Measurements from ENCODE around the gene SAMSN1. TPM values are rescaled to one million over a fixed set of nuclear protein-coding genes. Genes with fewer than 3 reads are reported as not detected.

Gene SAMSN1
- total and polyA plus RNA-seq, 9 of the 15 experiments (the other 6 are each of a cell fraction or from before 2014, with no cell fraction given) = 101 to 223 (median 159) TPM

DNA sequence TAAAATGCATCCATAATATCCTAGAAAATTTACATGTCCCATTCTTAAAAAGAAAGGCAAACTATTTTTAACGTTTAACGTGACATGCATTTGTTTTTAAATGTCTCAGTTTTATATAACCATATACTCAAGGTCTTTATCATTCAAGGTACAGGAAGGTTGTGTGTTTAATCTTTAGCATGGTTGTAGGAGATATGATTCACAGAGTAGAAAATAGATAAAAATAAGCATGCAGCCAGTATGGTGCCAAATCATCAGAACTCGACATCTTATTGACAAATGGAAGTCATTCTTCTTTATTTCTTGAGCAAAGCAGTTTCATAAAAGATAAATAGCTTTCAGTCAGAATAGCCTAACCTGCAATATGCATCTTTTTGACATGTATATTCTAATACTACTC, 51.0 kb downstream of the SAMSN1 start:
- Histone ChIP-seq H3K4me1 (replicated peaks in 1 of 2; ENCODE audit: control insufficient read depth in 2 of 2, insufficient read depth in 2 of 2, low read length in 2 of 2) (peaks cover 12 to 35% of the 10 kb centered on the region in 2 experiments), H3K79me2 (ENCODE audit: control insufficient read depth, insufficient read depth, low read length) (peaks cover 70% of the 10 kb centered on the region), H3K4me3 (no peak overlapping the region), H3K9me1 (ENCODE audit: control insufficient read depth, insufficient read depth, low read length) (no peaks in the 10 kb centered on the region), H4K20me1 (replicated peaks; ENCODE audit: control insufficient read depth, insufficient read depth, low read length) (no peaks in the 10 kb centered on the region), H2AFZ (ENCODE audit: low read depth, low read length) (no peak overlapping the region), H3K4me2 (ENCODE audit: insufficient read depth, low read length) (no peak overlapping the region), H3K27ac (ENCODE audit: extremely low read depth, low read depth, low read length) (no peak overlapping the region), H3K27me3 (ENCODE audit: control insufficient read depth in 2 of 2, insufficient read depth in 2 of 2, low read length in 2 of 2) (no peaks in the 10 kb centered on the region), H3K9ac (ENCODE audit: insufficient read depth in 1 of 2, low read depth in 2 of 2, low read length in 2 of 2) (no peak overlapping the region), H3K9me3 (replicated peaks; ENCODE audit: control insufficient read depth, insufficient read depth, low read depth, low read length) (no peaks in the 10 kb centered on the region), H3K36me3 (ENCODE audit: control insufficient read depth, insufficient read depth, low read length) (peaks cover 99% of the 10 kb centered on the region)
- POLR2A ChIA-PET = interaction anchor here (0.6 kb wide), 1 partner anchor 83 kb away, joined by 3 read pairs; no protein-coding TSS in a partner anchor
- in situ Hi-C loops (cut with MboI) = no loop called here
- FAIRE-seq = no peak
- no peak for DNase-seq (ENCODE audit: extremely low read depth in 1 of 4, low spot score in 3 of 4)
- BruUV-seq (replicated peaks) = TSS peak; percentile 0
- ATAC-seq = no peak
- CTCF ChIA-PET (ENCODE audit: low intra/inter-chr PET ratio) = no interaction called here
- intact Hi-C loops (cut with micrococcal nuclease) = no loop called here
- 13% methylated on average over 3 of the region's 3 CpGs for WGBS (ENCODE audit: insufficient coverage, low coverage, missing lambda C conversion rate)
- TF ChIP-seq TCF7 (IDR thresholded peaks at IDR 0.05; ENCODE audit: borderline replicate concordance) = no peak
- no peak for TF ChIP-seq WHSC1 (IDR thresholded peaks at IDR 0.05; ENCODE audit: low read length)
- TF ChIP-seq DPF2 (IDR thresholded peaks at IDR 0.05) = no peak
- TF ChIP-seq RBM25 (IDR thresholded peaks at IDR 0.05; ENCODE audit: low read depth, low read length, severe bottlenecking) = peak; percentile 78
- peak; percentile 44; the same call in 1 of the 2 replicates for TF ChIP-seq TCF3 (CRISPR knock-in tag; IDR thresholded peaks at IDR 0.05)
- TF ChIP-seq, protein P1, sequence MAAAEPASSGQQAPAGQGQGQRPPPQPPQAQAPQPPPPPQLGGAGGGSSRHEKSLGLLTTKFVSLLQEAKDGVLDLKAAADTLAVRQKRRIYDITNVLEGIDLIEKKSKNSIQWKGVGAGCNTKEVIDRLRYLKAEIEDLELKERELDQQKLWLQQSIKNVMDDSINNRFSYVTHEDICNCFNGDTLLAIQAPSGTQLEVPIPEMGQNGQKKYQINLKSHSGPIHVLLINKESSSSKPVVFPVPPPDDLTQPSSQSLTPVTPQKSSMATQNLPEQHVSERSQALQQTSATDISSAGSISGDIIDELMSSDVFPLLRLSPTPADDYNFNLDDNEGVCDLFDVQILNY (CRISPR knock-in tag; IDR thresholded peaks at IDR 0.05) = no peak
- no peak for TF ChIP-seq STAT5A (IDR thresholded peaks at IDR 0.05; ENCODE audit: borderline replicate concordance, low read length)
- 0 out of 2 replicates have a peak, but pooled peaks have one; percentile 24 for TF ChIP-seq FOXM1 (IDR thresholded peaks at IDR 0.05; ENCODE audit: low read depth)
- no peak for TF ChIP-seq FOXM1 (CRISPR knock-in tag; IDR thresholded peaks at IDR 0.05; ENCODE audit: low read depth)
- TF ChIP-seq ZNF263 (CRISPR knock-in tag; IDR thresholded peaks at IDR 0.05; ENCODE audit: borderline replicate concordance) = no peak
- no peak for TF ChIP-seq ZNF197 (CRISPR knock-in tag; IDR thresholded peaks at IDR 0.05; ENCODE audit: low read depth)
- TF ChIP-seq, protein P2, sequence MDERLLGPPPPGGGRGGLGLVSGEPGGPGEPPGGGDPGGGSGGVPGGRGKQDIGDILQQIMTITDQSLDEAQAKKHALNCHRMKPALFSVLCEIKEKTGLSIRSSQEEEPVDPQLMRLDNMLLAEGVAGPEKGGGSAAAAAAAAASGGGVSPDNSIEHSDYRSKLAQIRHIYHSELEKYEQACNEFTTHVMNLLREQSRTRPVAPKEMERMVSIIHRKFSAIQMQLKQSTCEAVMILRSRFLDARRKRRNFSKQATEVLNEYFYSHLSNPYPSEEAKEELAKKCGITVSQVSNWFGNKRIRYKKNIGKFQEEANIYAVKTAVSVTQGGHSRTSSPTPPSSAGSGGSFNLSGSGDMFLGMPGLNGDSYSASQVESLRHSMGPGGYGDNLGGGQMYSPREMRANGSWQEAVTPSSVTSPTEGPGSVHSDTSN (CRISPR knock-in tag; IDR thresholded peaks at IDR 0.05; ENCODE audit: low read depth) = no peak
- TF ChIP-seq, protein P2 (tag; conservative IDR thresholded peaks at IDR 0.05; ENCODE audit: low read depth) = no peak
- TF ChIP-seq, protein P3, sequence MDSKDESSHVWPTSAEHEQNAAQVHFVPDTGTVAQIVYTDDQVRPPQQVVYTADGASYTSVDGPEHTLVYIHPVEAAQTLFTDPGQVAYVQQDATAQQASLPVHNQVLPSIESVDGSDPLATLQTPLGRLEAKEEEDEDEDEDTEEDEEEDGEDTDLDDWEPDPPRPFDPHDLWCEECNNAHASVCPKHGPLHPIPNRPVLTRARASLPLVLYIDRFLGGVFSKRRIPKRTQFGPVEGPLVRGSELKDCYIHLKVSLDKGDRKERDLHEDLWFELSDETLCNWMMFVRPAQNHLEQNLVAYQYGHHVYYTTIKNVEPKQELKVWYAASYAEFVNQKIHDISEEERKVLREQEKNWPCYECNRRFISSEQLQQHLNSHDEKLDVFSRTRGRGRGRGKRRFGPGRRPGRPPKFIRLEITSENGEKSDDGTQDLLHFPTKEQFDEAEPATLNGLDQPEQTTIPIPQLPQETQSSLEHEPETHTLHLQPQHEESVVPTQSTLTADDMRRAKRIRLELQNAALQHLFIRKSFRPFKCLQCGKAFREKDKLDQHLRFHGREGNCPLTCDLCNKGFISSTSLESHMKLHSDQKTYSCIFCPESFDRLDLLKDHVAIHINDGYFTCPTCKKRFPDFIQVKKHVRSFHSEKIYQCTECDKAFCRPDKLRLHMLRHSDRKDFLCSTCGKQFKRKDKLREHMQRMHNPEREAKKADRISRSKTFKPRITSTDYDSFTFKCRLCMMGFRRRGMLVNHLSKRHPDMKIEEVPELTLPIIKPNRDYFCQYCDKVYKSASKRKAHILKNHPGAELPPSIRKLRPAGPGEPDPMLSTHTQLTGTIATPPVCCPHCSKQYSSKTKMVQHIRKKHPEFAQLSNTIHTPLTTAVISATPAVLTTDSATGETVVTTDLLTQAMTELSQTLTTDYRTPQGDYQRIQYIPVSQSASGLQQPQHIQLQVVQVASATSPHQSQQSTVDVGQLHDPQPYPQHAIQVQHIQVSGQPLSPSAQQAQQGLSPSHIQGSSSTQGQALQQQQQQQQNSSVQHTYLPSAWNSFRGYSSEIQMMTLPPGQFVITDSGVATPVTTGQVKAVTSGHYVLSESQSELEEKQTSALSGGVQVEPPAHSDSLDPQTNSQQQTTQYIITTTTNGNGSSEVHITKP (IDR thresholded peaks at IDR 0.05; ENCODE audit: partially characterized antibody) = no peak
- no peak for TF ChIP-seq NFE2 (IDR thresholded peaks at IDR 0.05; ENCODE audit: low read depth)
- TF ChIP-seq ATF7 (IDR thresholded peaks at IDR 0.05) = no peak
- TF ChIP-seq NCOA4 (IDR thresholded peaks at IDR 0.05; ENCODE audit: partially characterized antibody) = no peak
- TF ChIP-seq NCOR1 (IDR thresholded peaks at IDR 0.05) = peak; percentile 32; the same call in 1 of the 2 replicates
- peak; percentile 54 for TF ChIP-seq TAL1 (IDR thresholded peaks at IDR 0.05)

Measured in K562 (cell line).